GM21423 (cell line): Measurements from ENCODE around the gene CCDC40.
"Not testable (repeated sequence)": the region's sequence is repeated elsewhere in the genome, so short reads cannot be mapped to it uniquely, and the experiment has no call there.

Experiments
- ATAC-seq: cut with Tn5 transposase; IDR thresholded peaks from one replicate; pipeline ENCODE4 v1.9.1; 2021; ENCODE audit warnings: mild to moderate bottlenecking, moderate library complexity; ENCODE audit not compliant: unreplicated experiment

CCDC40 gene

DNA sequence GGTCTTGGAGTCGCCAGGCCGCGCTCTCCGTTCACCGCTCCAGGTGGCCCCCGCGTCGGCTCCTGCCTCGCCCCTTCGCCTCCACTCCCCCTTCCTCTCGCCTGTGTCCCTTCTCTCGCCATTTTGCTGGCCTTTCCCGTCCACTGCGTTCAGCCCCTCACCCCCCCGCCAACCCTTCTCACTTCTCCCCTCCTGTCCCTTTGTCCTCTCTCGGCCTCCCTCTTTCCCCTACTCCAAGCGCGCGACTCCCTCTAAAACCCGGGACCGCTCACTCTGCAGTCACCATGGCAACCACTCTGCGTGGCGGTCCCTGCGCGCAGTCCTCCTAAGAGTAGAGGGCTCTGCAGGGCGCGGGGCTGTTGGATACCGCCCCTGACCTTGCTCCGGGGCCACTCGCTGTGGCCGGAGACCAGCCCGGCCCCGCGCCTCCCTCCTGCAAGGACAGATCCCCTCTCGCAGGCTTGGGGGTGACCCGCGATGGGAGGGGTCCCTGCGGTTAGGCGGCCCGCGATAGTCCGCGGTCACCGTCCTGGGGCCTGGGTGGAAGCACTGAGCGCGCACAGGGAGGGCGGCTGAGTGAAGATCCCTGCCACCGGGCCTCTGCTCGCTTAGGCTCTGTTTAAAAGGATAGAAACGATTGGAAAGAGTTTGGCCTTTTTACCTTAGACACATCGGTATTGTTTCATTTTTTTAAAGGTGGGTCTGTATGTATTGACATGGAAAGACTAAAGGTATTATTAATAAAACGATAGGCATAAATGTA lies 454 bp downstream of the CCDC40 start:
- no peak for ATAC-seq

DNA sequence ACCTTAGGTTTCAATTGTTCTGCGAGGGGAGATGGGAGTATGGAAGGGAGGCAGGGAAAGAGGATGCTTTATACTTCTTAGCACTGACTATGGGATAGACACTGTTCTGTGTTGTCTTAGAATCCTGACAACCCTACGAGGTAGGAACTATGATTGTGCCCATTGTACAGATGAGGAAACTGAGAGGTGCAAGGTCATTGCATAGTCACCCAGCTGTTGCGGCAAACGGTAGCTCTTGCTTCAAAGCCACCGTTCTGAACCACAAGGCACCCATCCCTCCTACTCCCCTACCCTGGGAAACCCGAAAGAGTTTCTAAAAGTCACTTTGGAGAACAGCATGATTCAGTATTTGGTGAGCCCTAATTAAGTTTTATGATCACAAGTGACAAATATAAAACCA lies 7.5 kb downstream of the CCDC40 start:
- ATAC-seq = no peak

DNA sequence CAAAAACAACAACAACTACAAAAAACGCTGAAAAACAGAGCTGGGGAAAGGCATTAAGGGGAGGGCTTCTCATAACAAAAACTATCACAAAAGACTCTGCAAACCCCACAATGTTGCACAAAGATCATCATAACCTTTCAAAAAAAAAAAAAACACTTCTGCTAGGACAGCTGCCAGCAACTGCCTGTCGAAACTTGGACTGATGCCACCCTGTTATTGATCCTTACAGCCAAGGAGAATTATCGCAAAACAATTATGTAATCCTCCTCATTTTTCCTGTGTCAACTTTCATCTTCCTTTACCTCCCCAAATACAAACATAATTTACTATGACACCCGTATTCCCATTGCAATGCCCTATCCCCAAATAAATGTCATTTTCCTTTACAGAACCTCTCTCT lies 9.3 kb downstream of the CCDC40 start:
- ATAC-seq = no peak

DNA sequence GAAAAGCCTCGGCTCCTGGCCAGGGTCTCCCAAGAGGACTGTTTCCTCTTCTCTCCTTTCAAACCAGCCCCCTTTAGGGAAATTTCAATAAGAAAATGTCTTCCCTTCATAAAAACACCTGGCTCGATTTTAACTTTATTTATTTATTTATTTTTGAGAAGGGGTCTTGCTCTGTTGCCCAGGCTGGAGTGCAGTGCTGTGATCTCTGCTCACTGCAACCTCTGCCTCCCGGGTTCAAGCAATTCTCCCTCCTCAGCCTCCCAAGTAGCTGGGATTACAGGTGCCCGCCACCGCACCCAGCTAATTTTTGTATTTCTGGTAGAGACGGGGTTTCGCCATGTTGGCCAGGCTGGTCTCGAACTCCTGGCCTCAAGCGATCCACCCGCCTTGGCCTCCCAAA lies 10.3 kb downstream of the CCDC40 start:
- not testable (repeated sequence) for ATAC-seq

DNA sequence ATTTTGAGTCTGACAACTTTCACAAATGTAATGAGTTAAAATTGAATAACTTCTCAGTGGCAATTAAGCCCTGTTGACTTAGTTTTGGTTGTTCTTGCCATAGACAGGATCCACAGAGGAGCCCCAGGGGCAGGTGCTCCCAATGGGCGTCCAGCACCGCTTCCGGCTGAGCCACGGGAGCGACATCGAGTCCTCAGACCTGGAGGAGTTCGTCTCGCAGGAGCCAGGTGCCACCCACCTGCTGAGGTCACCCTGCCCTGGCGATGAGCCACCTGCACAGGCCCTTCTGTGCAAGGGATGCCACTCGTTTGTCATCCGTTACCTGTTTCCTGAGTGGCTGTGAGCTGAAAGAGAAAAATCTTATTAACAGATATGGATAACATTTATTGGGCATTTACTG lies 10.7 kb downstream of the CCDC40 start:
- ATAC-seq = no peak

DNA sequence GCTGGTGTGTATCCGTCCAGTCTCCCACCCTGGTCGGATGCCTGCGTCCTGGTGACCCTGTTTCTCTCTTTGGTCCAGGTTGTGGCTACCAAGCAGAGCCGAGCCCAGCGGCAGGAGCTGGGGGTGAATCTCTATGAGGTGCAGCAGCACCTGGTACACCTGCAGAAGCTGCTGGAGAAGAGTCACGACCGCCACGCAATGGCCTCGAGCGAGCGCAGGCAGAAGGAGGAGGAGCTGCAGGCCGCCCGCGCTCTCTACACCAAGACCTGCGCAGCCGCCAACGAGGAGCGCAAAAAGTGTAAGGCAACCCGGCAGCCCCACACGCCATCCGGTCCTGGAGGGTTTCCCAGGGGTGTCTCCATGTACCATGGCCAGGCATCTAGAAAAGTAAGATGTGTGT lies 13.5 kb downstream of the CCDC40 start:
- ATAC-seq = no peak

DNA sequence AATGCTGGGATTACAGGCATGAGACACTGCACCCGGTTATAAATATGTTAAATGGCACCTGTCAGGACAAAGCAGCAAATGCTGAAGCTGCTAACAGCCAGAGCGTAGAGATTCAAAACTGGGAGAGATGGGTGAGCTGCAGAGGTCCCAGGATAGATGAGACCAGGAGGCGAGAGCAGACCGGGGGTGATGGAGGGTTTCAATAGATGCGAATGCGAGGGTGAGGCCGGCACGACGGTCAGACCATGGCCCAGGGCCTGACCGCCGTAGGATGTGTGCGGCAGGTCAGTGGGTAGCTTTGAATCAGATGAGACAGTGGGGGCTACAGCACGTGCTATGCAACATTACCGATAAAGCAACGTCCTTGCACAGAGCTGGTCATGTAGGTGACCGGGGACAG lies 14.3 kb downstream of the CCDC40 start:
- no peak for ATAC-seq

DNA sequence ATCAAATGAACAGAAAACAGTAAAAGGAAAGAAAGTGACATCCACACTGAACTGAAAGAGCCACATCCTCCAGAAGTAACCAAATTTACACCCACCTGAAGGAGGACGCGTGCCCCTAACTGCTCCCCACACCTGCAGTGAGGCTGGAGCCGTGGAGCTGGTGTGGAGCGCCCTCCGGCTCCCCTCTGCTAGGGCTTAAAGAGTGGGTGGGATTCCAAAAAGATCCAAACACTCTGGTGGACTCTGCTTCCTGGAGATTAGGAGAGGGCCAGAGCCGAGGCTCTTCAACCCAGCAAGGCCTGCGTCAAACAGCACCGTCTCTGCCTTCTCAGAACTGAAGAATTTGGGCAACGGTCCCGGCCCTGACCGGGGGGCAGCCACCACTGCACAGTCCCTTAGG lies 15.2 kb downstream of the CCDC40 start:
- no peak for ATAC-seq

DNA sequence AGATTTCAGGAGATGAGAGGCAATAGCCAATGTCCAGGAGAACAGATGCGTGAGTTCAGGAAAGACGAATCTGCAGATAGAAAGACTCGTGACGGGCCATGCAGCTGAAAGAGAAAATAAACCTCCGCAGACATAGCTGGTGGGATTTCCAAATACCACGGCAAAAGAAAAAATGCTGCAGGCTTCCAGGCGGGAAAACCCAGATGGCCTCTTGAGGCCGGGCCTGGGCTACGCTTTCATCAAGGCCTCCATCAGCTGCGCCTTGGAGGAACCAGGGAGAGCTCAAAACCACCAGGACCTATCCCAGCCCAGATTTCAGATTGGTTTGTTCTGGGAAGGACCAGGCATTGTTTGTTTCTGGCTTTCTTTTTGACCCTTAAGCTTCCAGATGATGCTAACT lies 16.7 kb downstream of the CCDC40 start:
- no peak for ATAC-seq

DNA sequence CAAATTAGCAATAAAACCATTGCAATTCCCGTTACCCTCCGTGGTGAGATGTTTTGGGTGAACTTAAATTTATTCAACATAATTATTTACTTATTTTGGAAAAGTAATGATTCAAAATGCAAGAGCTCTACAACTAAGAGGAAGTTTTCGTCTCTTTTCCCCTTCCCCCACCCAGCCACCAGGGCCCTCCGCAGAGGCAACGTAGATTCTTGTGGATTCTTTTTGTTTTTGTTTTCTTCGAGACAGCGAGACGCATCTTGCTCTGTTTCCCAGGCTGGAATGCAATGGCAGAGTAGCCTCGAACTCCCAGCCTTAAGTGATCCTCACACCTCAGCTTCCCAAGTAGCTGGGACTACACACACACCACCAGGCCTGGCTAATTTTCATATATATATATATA lies 19.2 kb downstream of the CCDC40 start:
- no peak for ATAC-seq

DNA sequence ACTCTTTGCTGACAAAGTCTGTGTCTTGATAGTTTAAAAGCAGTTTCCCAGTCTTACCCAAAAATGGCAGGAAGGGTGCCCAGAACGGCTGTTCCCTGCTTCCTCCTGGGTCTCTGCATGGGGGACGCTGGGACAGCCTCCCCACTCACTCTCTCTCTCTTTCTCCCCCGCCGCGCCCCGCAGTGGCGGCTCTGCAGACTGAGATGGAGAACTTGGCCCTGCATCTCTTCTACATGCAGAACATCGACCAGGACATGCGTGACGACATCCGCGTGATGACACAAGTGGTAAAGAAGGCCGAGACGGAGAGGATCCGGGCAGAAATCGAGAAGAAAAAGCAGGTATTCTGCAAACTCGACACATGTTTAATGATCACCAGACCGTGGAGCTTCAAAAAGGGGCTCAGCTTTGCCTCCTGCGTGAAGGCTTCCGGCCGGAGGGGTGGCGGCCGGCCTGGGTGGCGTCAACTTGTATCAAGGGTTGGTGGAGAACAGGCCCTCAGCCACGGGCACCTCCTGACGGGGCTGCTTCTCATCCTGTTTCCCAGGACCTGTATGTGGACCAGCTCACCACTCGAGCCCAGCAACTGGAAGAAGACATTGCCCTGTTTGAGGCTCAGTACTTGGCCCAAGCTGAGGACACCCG lies 22.0 kb downstream of the CCDC40 start:
- ATAC-seq = no peak

DNA sequence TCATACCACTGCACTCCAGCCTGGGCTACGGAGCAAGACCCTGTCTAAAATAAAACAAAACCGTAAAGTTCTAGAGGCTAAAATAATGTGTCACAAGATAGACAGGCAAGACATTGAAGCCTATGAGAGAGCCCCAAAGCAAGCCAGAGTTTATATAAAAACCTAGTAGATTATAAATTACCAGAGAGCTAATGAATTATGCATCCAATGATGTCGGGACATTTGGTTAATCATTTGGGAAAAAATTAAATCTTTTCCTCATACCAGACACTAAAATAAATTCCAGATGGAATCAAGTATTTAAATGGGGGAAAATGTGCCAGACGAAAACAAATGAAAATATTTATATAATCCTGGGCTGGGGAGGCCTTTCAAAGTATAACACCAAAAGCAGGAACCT lies 24.2 kb downstream of the CCDC40 start:
- ATAC-seq = no peak

DNA sequence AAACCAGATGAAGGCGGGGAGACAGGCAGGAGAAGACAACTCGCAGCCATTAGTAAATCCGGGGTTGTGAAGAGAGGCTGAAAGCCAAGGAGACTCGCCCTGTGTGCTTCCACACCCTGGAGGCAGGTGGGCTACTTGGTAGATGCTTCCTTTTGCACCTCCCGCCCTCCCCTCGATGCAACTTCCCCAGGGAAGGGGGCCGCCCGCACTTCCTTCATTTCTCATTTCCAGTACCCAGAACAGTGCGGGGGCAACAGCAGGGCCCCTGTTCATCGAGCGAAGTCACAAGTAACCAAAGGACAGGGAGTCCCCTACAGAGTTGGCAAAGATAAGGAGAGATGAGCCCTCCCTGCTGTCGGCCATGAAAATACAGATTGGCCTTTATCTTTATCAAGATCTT lies 25.0 kb downstream of the CCDC40 start:
- ATAC-seq = no peak

DNA sequence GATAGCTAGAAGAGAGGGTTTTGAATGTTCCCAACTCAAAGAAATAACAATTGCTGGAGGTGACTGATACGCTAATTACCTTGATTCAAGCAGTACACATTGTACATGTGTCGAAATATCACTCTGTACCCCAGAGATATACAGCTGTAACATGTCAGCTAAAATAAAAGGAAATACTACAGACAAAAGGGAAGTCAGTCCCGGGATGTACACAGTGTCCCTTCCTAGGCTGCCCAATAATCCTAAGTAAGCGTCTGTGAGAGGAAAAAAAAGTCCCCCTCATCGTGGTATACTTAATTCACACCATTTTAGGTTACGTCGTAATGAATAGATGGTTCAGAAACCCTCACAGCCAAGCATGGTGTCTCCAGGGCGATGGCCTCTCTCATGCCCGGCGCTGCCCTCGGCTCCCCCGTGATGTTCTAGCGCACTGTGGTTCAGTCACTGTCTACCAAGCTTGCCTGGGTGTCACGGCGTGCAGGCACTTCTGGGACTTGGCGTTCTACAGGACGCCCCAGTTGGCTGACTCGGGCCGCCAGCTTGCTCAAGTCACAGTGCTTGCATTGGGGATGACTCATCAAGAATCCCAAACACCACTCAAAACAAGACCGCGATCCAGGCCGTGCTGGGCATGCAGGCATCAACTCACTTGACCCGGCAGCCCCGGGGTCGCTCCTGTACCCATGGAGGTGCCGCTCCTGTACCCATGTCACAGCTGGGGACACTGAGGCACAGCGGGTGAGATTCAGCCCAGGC lies 27.6 kb downstream of the CCDC40 start:
- ATAC-seq = no peak

DNA sequence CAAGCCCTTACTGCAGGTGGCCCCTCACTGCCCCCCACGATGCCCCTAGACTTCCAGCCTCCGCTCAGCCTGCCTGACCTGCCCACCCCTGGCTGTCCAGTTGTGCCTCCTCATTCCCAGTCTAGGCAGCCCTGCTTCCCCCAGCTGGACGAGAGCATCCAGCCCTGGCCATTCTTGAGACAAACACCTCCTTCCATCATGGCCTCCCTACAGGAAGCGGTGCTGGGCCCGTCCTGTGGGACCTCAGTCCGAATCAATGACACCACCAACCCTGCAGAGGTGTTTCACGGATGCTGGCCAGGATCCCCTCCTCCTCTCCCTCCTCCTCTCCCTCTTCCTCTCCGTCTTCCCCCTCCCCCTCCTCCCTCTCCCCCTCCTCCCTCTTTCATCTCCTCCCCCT lies 28.3 kb downstream of the CCDC40 start:
- ATAC-seq = no peak

DNA sequence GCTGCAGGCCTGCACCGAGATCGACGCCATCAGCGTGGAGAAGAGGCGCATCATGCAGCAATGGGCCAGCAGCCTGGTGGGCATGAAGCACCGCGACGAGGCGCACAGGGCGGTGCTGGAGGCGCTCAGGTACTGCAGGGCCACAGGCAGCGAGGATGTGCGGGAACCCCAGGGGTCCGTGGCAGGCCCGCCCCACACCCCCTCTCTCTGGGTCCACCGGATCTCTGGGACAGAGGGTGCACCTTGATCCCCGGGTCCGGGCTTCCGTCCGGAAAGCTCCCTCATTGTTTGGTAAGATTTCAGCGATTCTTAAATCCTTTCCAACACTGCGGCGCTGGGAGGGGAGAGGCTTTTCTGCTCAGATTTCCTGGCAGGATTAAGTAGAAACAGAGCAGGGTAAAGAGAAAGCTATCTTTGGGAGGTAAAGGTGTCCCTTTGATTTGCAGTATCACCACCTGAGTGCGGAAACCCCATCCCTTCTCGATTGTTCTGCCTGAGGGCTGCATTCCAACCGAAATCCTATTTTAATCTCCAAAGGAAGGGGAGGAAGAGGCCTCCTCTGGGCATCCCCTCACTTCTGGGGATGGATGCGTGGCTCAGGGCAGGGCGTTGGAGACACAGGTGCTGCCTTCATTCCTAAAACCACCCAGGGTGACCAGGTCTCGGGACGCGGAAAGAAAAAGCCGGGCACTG lies 29.2 kb downstream of the CCDC40 start:
- ATAC-seq = no peak

DNA sequence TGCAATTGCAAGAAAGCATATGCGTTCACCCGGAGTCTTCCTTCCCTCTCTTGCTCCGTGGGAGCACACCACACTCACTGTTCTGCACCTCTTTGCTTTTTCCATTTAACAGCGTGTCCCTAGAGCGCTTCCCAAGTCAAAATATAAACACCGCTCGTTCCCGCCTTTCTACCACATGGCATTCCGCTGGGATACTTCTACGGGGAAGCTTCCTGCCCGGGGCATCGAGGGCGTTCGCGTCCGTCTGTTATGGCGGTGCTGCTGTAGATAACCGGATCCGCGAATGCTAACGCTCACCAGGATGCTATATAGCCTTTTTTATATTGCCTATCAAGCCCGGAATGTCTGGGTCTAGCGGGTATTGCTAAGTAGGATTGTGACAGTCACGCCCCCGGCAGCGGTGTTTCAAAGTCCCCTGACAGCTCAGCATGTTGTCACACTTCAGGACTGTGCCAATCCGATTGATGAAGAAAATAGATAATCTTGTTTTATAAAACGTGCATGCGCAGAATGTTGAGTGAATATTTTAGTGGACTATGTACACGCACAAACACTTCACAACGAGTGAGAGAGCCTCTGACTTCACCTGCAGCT lies 31.0 kb downstream of the CCDC40 start:
- ATAC-seq = no peak

DNA sequence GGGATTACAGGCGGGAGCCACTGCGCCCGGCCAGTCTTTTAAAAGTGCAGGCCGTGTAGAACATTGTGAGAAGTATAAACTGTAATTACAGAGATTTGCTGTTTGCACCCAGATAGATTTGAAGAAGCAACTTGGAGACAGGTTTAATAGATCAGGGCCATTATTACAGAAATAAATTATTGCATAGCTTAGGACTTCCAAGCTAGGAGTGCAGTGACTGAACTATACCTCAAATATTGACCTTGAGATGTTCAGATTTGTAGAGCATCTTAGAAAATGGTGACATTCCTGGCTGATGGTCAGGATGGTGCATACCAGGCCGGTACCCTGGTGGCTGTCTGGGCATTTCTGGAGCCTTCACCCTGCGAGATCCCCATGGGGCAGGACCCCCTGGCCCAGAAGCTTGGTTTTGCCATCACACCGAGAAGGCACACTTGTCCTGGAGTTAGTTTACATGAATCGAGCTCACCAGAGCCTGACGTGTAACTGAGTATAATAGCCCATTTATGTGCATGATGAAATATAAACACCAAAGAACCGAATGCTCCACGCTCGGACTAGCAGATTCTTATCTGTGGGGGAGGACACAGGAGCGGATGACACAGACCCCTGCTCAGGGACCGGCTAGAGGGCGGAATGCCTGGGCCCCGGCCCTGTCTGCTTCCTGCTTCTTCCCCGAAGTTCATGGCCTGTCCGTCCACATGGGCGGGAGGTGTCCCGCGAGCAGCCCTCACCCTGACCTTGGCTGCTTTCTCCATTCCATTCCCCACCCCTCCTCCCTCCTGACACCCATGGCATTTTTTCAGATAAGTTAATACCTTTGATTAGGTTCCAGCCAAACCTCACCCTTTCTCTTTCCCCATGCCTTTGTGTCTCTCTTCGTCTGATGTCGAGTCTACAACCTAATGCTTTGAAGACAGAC lies 32.1 kb downstream of the CCDC40 start:
- no peak for ATAC-seq

DNA sequence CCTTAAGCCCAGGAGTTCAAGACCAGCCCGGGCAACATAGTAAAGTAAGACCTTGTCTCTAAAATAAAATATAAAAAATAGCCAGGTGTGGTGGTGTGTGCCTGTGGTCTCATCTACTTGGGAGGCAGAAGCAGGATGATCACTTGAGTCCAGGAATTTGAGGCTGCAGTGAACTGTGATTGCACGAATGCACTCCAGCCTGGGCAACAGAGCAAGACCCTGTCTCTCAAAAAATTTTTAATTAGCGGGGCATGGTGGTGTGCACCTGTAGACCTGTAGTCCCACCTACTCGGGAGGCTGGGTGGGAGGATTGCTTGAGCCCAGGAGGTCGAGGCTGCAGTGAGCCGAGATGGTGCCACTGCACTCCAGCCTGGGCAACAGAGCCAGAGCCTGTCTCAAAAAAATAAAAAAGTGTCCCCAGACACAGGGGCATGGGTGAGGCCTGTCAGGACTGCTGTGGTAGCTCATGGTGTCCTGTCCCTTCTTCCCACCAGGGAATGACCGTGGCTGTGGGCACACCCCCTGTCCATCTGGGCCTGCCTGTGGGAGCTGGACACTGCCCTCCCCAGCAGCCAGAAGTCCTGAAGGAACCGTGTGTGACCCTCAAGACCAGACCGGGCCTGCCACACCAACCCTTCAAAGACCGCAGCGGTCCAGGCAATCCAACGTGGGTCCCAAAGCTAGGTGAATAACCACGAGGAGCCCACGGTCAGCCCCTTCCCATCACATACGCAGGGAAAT lies 34.1 kb downstream of the CCDC40 start:
- no peak for ATAC-seq
